Heart right ventricle (tissue), 16 donors: Measurements from ENCODE around the gene AKAP8. TPM values are rescaled to one million over a fixed set of nuclear protein-coding genes. Genes with fewer than 3 reads are reported as not detected.

Source experiments
- ATAC-seq, 8 donors: fragments of 200-7000 bp; cut with Tn5 transposase; one replicate each; pipeline ENCODE4 v1.9.1; 2020; ENCODE audit warnings: mild to moderate bottlenecking in 8 of 8, moderate library complexity in 8 of 8, moderate number of reproducible peaks in 1 of 8
- DNase-seq, 2 donors: peaks; one replicate each; pipeline ENCODE4 v3.0.0-alpha.2; 2020
- H3K27ac ChIP-seq, 10 donors: fragments of 200-600 bp; sonication (generic) in 2 of 10; one replicate each; pipeline versions ENCODE4 v1.5.0 to v1.8.0; 2020 to 2022; ENCODE audit warnings: mild to moderate bottlenecking in 3 of 10
- H3K27me3 ChIP-seq, 7 donors: fragments of 200-600 bp; one replicate each; pipeline ENCODE4 v1.8.0; 2021 to 2022; ENCODE audit warnings: mild to moderate bottlenecking in 2 of 7
- H3K36me3 ChIP-seq, 9 donors: fragments of 200-600 bp; sonication (generic) in 1 of 9; one replicate each; pipeline versions ENCODE4 v1.5.0 to v1.8.0; 2020 to 2022; ENCODE audit warnings: mild to moderate bottlenecking in 2 of 9
- H3K4me1 ChIP-seq, 9 donors: fragments of 200-600 bp; sonication (generic) in 1 of 9; one replicate each; pipeline versions ENCODE4 v1.5.0 to v1.8.0; 2020 to 2022; ENCODE audit warnings: mild to moderate bottlenecking in 4 of 9
- H3K4me3 ChIP-seq, 10 donors: fragments of 200-600 bp; sonication (generic) in 2 of 10; one replicate each; pipeline versions ENCODE4 v1.5.0 to v1.8.0; 2020 to 2022; ENCODE audit warnings: mild to moderate bottlenecking in 7 of 10, moderate library complexity in 2 of 10
- H3K9me3 ChIP-seq, 11 donors: fragments of 200-600 bp in 10 of 11; sonication (generic) in 2 of 11; one replicate each; pipeline versions ENCODE4 v1.5.0 to v1.8.0; 2013 to 2022; ENCODE audit warnings: mild to moderate bottlenecking in 2 of 11, control low read depth in 1 of 11, moderate library complexity in 1 of 11
- CTCF ChIP-seq, 9 donors: fragments of 200-600 bp; sonication (generic) in 2 of 9; IDR thresholded peaks; one replicate each; pipeline versions ENCODE4 v1.5.0 to v1.8.0; 2021 to 2022; ENCODE audit warnings: antibody characterized with exemption in 9 of 9, mild to moderate bottlenecking in 5 of 9, moderate library complexity in 1 of 9
- WGBS, 2 donors: extraction: QIAGEN DNeasy Blood & Tissue Kit; methylation state at CpG; one replicate each; pipeline ENCODE4 v1.1.7; 2013; ENCODE audit warnings: inconsistent platforms in 1 of 2; 5-methylcytosine and 5-hydroxymethylcytosine counted together
- intact Hi-C, 10 donors: fragments of 100-400 bp; cut with DNase I; formaldehyde crosslinking; loops; one replicate each; pipeline versions ENCODE4 v1.11.1 to v1.14.2; 2022
- polyA plus RNA-seq, 2 donors: library from polyadenylated mRNA; stranded (reverse); fragments of 200-250 nt; gene quantifications; one replicate each; pipeline ENCODE4 v1.2.3, GENCODE V29; 2013
- total RNA-seq, 10 donors: library from RNA; stranded (reverse); fragmentation: NEBNext Ultra II Directional in 3 of 10; extraction: Animal tissue kit (Norgen Biotek cat#: 25700) in 3 of 10; gene quantifications; one replicate each; pipeline versions ENCODE4 v1.2.1 to v1.2.4, GENCODE V29; 2021 to 2023
- donor health status: Arrhythmogenic right ventricular cardiomyopathy.
- donor health status: ischemic (EF 13 %, LVEDD 7.1; RV severe dilation, severe dysfunction).
- donor health status: healthy with polysubstance abuse.
- donor health status: DM: no; HTN: yes; CAD: no.
- donor health status: DM: no; HTN: no; CAD: no.
- donor health status: ischemic (EF 25% LVEDD 6.9; RV normal size, moderate dysfunction).
- donor health status: ischemic (EF 25% LVEDD 5.7; RV mildly dilated, moderate dysfunction).
- donor health status: healthy.
- donor health status: DM: yes; HTN: yes; CAD: no.
- donor health status: Ischemic cardiomyopathy.
- donor health status: ischemic (EF 35%, LVEDD 5.7; RV mildly dilated, moderate dysfunction).
- donor health status: nonischemic (EF 11% LVEDD 7.7; RV severe dilation, severe dysfunction).
- donor health status: DM: yes; HTN: yes; CAD: no.
- donor health status: PGD.
- donor health status: ischemic (EF 29% LVEDD 5.4; RV normal size, mild dysfunction).
- donor health status: nonischemic (EF 23%, LVEDD 6.1; RV moderate dilation, normal function).

Gene AKAP8
- total and polyA plus RNA-seq, 12 donors, result 12.8 to 32.2 (median 18.6) TPM

DNA sequence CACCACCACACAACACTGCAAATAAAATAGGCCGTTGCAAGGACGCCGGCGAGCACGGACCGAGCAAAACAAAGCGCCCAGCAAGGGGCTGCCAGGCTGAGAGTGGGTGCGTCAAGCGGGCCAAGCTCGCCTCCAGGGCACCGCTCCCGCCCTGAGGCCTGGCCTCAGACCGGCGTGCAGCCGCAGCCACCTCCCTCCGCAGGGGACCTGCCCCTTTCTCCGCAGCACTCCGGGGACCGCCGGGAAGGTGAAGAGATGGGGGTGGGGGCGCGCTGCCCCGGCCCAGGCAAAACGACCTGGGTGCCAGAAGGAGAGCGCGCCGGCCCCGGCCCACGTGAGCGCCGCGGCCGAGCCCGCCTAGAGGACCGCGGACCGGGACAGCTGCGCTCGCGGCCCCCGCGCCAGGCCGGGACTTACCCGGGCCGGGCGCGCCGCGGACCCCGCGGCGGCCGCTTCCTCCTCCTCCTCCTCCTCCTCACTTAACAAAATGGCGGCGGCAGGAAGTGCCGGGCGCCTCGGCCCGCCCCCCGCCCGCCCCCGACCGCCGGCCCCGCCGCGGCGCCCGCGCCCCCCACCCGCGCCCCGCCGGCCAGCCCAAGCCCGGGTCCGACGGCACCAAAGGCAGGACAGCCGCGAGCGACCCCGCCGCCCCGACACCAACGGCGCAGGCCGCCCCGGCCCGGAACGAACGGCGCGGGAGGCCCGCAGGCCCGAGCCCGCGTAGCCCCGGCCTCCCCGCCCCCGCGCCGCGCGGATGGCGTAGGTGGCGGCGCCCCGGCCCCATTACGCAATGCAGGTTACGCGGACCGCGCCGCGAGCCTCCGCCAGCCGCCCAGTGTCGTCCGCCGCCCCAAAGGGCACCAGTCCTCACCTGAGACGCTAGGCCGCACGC is 47.9 kb downstream of the AKAP8 start:
- intact Hi-C loops, result loop anchor here in 6 of 10 donors (5.0 to 10.0 kb wide), 7 partner anchors 36 to 223 kb away; partner anchors contain the start of gene AKAP8 (in 2 of the 6)
- Histone ChIP-seq H3K9me3 (no peaks in the 10 kb centered on the region), H3K27me3 (no peaks in the 10 kb centered on the region), H3K27ac (peak overlapping the region; percentile 84 to 96 (median 93)), H3K4me1 (peaks cover 10 to 76% (median 63%) of the 10 kb centered on the region in 9 donors), H3K4me3 (peak overlapping the region; percentile 90 to 99 (median 96)), H3K36me3 (no peaks in the 10 kb centered on the region)
- WGBS, 2 donors, result 1% methylated on average over 68 to 121 of the region's 122 CpGs
- no peak for TF ChIP-seq CTCF (IDR thresholded peaks at IDR 0.05)
- peak; percentile 42 to 58 for DNase-seq
- ATAC-seq, result peak; percentile 22 to 59 (median 46)

GRCh38 chr19:15330801-15331418 is 48.7 kb downstream of the AKAP8 start:
- H3K36me3 ChIP-seq, result no peaks in the 10 kb centered on the region
- DNase-seq, result no peak
- TF ChIP-seq CTCF (IDR thresholded peaks at IDR 0.05), result no peak
- peaks cover 10 to 76% (median 63%) of the 10 kb centered on the region in 9 donors for H3K4me1 ChIP-seq
- intact Hi-C loops, result loop anchor here in 6 of 10 donors (5.0 to 10.0 kb wide), 7 partner anchors 36 to 224 kb away; partner anchors contain the start of gene AKAP8 (in 2 of the 6)
- ATAC-seq, result peak in 5 of 8 donors; percentile 24 to 40 (median 35)
- 7 to 8% methylated on average over 17 of the region's 17 CpGs for WGBS, 2 donors
- H3K27ac ChIP-seq, result peak overlapping the region; percentile 75 to 96 (median 93)
- H3K9me3 ChIP-seq, result no peaks in the 10 kb centered on the region
- no peaks in the 10 kb centered on the region for H3K27me3 ChIP-seq
- peak overlapping the region; percentile 90 to 99 (median 96) for H3K4me3 ChIP-seq

DNA sequence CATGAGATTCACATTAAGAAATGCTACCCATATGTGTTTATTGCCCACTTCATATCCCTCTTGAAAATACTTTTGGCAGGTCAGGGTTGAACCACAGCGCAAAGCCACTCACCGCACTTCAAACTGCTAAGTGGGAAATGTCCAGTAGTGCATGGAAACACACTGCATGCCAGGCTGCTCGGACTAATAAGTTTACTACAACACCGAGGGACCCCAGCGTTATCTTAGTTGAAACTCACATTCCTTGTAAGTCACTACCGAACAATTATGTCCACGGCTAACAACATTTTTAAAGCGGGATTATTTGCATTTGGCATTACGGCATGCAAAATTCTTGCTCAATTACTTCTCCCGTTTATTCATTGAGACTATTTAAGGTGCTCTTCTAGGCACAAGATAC is 51.3 kb downstream of the AKAP8 start:
- WGBS, 2 donors, result 30 to 40% methylated on average over 10 of the region's 10 CpGs
- DNase-seq (no peak), ATAC-seq (no peak)
- no peaks in the 10 kb centered on the region for H3K9me3 ChIP-seq
- no peaks in the 10 kb centered on the region for H3K36me3 ChIP-seq
- no peak for TF ChIP-seq CTCF (IDR thresholded peaks at IDR 0.05)
- H3K27ac ChIP-seq, result peak overlapping the region in 1 of 10 donors; percentile 57
- peaks cover 25 to 87% (median 83%) of the 10 kb centered on the region in 9 donors for H3K4me1 ChIP-seq
- no peaks in the 10 kb centered on the region for H3K27me3 ChIP-seq
- intact Hi-C loops, result loop anchor here in 5 of 10 donors (5.0 to 10.0 kb wide), 5 partner anchors 36 to 64 kb away; no protein-coding TSS in a partner anchor
- H3K4me3 ChIP-seq, result peak overlapping the region in 1 of 10 donors; percentile 16
